Activated CD4-positive, alpha-beta memory T cell treated with anti-CD3 and anti-CD28 coated beads for 36 hours (primary cell): ENCODE measurements around the gene WDCP. TPM values are rescaled to one million over a fixed set of nuclear protein-coding genes. Genes with fewer than 3 reads are reported as not detected.

Source experiments
- CTCF ChIA-PET: fragments of 350-600 bp; sonication (Branson Sonifier 250); formaldehyde crosslinking; loops from one replicate; lab custom pipeline; 2021; ENCODE audit warnings: antibody characterized with exemption, inconsistent platforms; lab: Charles Lee
- POLR2A ChIA-PET: fragments of 350-600 bp; sonication (Branson Sonifier 250); formaldehyde crosslinking; loops from one replicate; lab custom pipeline; 2021; ENCODE audit warnings: antibody characterized with exemption; lab: Charles Lee
- DNase-seq: peaks from one replicate; pipeline ENCODE4 v3.0.0-alpha.2; 2020
- H3K27ac Mint-ChIP-seq: one replicate; pipeline ENCODE4 v1.8.0; 2021; ENCODE audit warnings: mixed read lengths
- H3K27me3 Mint-ChIP-seq: one replicate; pipeline ENCODE4 v1.8.0; 2021; ENCODE audit warnings: mixed read lengths
- H3K36me3 Mint-ChIP-seq: one replicate; pipeline ENCODE4 v1.8.0; 2021; ENCODE audit warnings: mixed read lengths
- H3K4me1 Mint-ChIP-seq: one replicate; pipeline ENCODE4 v1.8.0; 2021; ENCODE audit warnings: low read depth, mixed read lengths
- H3K4me3 Mint-ChIP-seq: one replicate; pipeline ENCODE4 v1.8.0; 2021; ENCODE audit warnings: mild to moderate bottlenecking, mixed read lengths
- H3K9me3 Mint-ChIP-seq: one replicate; pipeline ENCODE4 v1.8.0; 2021; ENCODE audit warnings: mixed read lengths
- intact Hi-C: fragments of 100-400 bp; cut with micrococcal nuclease; formaldehyde crosslinking; loops from one replicate; pipeline ENCODE4 v1.15.1; 2023
- total RNA-seq, 2 experiments: library from RNA; stranded (reverse); gene quantifications; one replicate each; pipeline ENCODE4 v1.2.3, GENCODE V29; 2021

Gene WDCP
- total RNA-seq, 2 experiments from 2014 or later: 18.4 to 21.2 TPM

DNA sequence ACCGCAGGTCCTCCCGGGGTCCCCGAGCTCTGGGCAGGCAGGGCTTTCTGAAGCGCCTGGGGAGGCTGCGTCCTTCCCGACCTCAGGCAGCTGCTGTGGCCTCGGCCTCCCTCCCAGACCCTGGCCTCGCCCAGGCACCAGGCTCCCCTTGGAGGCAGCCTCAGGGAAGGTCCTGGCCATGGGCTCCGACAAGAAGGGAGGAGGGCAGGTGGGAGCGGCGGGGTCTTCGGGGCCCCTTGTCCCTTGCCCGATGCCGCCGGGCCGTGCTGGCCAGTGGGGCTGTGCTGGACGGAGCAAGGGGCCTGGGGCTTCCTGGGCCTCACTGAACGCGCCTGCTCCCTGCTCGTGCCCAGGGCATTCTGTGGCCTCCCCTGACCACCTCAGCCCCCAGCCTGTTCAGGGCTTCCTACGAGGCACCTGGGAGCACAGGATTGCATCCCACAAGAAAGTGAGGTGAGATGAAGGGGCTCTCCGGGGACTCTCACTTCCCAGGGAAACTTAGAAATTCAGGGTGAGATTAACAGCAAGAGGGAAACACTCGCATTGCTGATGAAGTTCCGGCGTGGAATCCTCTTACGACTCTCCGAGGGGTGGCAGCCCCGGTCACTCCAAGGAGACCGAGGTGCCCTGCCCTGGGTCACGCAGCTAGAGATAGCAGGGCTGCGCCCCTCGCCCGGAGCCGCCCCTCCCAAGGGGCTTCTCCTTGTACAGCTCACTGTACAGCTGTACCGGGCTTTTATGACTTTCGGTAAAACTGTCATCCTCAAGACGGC lies 36.5 kb downstream of the WDCP start:
- DNase-seq: no peak

GRCh38 chr2:24009680-24010476 lies 37.3 kb downstream of the WDCP start, which contains the start of gene MFSD2B:
TSS of gene MFSD2B (plus strand) at chr2:24010085. CDS start at chr2:24010097, 12 bp downstream.
- no peaks in the 10 kb centered on the region for H3K36me3 Mint-ChIP-seq
- H3K9me3 Mint-ChIP-seq: no peaks in the 10 kb centered on the region
- H3K4me3 Mint-ChIP-seq: no peak within 1 kb of the TSS
- H3K4me1 Mint-ChIP-seq: no peaks in the 10 kb centered on the region
- H3K27me3 Mint-ChIP-seq: peaks cover 29% of the 10 kb centered on the region
- no peak within 1 kb of the TSS for H3K27ac Mint-ChIP-seq
- intact Hi-C loops: no loop called here
- no peak for DNase-seq
- CTCF ChIA-PET: no interaction called here
- POLR2A ChIA-PET: no interaction called here

More for the DNA sequence above, 36.5 kb downstream of the WDCP start:
- ChIA-PET POLR2A (no interaction called here), CTCF (interaction anchor here (1.0 kb wide), 1 partner anchor 73 kb away, joined by 3 read pairs; no protein-coding TSS in a partner anchor)
- Mint-ChIP-seq H3K27ac (no peak overlapping the region), H3K36me3 (no peaks in the 10 kb centered on the region), H3K4me3 (no peak overlapping the region), H3K27me3 (peaks cover 29% of the 10 kb centered on the region), H3K9me3 (no peaks in the 10 kb centered on the region), H3K4me1 (no peaks in the 10 kb centered on the region)
- intact Hi-C loops: no loop called here

- peaks cover 29% of the 10 kb centered on the region for H3K27me3 Mint-ChIP-seq
- ChIA-PET POLR2A (no interaction called here), CTCF (no interaction called here)
- no peak overlapping the region for H3K27ac Mint-ChIP-seq
- intact Hi-C loops: no loop called here
- no peaks in the 10 kb centered on the region for H3K9me3 Mint-ChIP-seq
- no peaks in the 10 kb centered on the region for H3K36me3 Mint-ChIP-seq
- no peaks in the 10 kb centered on the region for H3K4me1 Mint-ChIP-seq
- DNase-seq: no peak
- H3K4me3 Mint-ChIP-seq: no peak overlapping the region
These were observed 37.9 kb downstream of the WDCP start for GRCh38 chr2:24009367-24009679.

- intact Hi-C loops: no loop called here
- POLR2A ChIA-PET: no interaction called here
- H3K4me3 Mint-ChIP-seq: no peak overlapping the region
- H3K27me3 Mint-ChIP-seq: peaks cover 29% of the 10 kb centered on the region
- H3K36me3 Mint-ChIP-seq: no peaks in the 10 kb centered on the region
- DNase-seq: no peak
- CTCF ChIA-PET: no interaction called here
- no peaks in the 10 kb centered on the region for H3K4me1 Mint-ChIP-seq
- H3K27ac Mint-ChIP-seq: no peak overlapping the region
- H3K9me3 Mint-ChIP-seq: no peaks in the 10 kb centered on the region
These were observed 38.4 kb downstream of the WDCP start for GRCh38 chr2:24008672-24009366.

GRCh38 chr2:24007693-24008092 lies 39.5 kb downstream of the WDCP start:
- POLR2A ChIA-PET: interaction anchor here (1.2 kb wide), 1 partner anchor 81 kb away, joined by 4 read pairs; the partner anchor contains the start of gene ATAD2B
- Mint-ChIP-seq H3K4me3 (no peak overlapping the region), H3K9me3 (no peaks in the 10 kb centered on the region), H3K4me1 (no peaks in the 10 kb centered on the region), H3K27me3 (peaks cover 28% of the 10 kb centered on the region), H3K27ac (no peak overlapping the region), H3K36me3 (no peaks in the 10 kb centered on the region)
- CTCF ChIA-PET: interaction anchor here (1.1 kb wide), 1 partner anchor 183 kb away, joined by 3 read pairs; no protein-coding TSS in a partner anchor
- no peak for DNase-seq
- intact Hi-C loops: no loop called here

DNA sequence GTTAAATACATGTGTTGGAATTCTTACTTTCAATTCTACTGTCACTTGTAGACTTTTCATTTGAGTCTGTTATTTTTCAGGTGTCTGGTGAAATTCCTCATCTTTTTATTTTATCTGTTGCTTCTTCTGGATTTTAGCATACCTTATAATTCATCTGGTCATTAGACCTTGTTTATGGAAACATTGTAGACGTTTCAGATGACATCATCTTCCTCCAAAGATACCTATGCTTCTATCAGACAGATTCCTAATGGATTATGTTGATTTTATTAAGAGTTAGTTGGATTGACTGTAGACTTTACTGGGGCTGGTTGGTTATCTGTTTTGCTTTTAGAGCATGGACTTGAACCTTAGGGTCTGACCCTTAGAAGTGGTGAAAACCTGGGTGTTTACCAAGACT lies 52.6 kb downstream of the WDCP start:
- CTCF ChIA-PET: interaction anchor here (0.6 to 1.0 kb wide), 2 partner anchors 68 to 175 kb away, joined by 3 to 4 read pairs; partner anchors contain the start of gene ATAD2B
- no peak for DNase-seq
- Mint-ChIP-seq H3K27ac (no peak overlapping the region), H3K4me1 (no peaks in the 10 kb centered on the region), H3K4me3 (no peak overlapping the region), H3K9me3 (no peaks in the 10 kb centered on the region), H3K27me3 (no peaks in the 10 kb centered on the region), H3K36me3 (peaks cover 1% of the 10 kb centered on the region)
- POLR2A ChIA-PET: no interaction called here
- intact Hi-C loops: no loop called here

- Mint-ChIP-seq H3K27ac (no peak overlapping the region), H3K27me3 (no peaks in the 10 kb centered on the region), H3K36me3 (peaks cover 1% of the 10 kb centered on the region), H3K4me1 (no peaks in the 10 kb centered on the region), H3K9me3 (no peaks in the 10 kb centered on the region), H3K4me3 (no peak overlapping the region)
- CTCF ChIA-PET: interaction anchor here (0.5 to 1.0 kb wide), 3 partner anchors 67 to 174 kb away, joined by 3 to 4 read pairs (median 3); partner anchors contain the start of gene ATAD2B
- intact Hi-C loops: no loop called here
- POLR2A ChIA-PET: no interaction called here
- no peak for DNase-seq
These were observed 53.4 kb downstream of the WDCP start for GRCh38 chr2:23993736-23994269.

DNA sequence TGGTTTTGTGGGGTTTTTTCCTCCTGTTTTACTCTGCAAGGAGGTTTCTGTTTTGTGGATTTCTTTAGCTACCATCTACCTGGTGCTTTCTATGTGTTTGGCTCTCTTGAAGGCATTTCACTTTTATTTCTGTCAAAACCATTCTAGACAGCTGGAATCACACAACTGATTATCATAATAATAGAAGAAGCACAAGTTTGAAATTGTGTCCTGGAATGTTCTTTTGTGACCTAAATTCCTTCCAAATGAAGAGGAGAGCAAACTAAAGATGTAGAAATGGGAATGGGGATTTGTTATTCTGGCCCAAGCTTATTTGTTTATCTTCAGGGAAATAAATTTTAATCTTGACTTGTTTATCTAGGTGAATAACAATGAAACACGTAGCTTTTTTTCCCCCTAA lies 54.3 kb downstream of the WDCP start:
- Mint-ChIP-seq H3K4me1 (no peaks in the 10 kb centered on the region), H3K9me3 (no peaks in the 10 kb centered on the region), H3K4me3 (no peak overlapping the region), H3K27ac (no peak overlapping the region), H3K27me3 (no peaks in the 10 kb centered on the region), H3K36me3 (no peaks in the 10 kb centered on the region)
- intact Hi-C loops: no loop called here
- ChIA-PET POLR2A (no interaction called here), CTCF (interaction anchor here (0.5 kb wide), 1 partner anchor 76 kb away, joined by 3 read pairs; no protein-coding TSS in a partner anchor)
- DNase-seq: no peak

GRCh38 chr2:23988371-23988770 lies 58.8 kb downstream of the WDCP start:
- Mint-ChIP-seq H3K27ac (no peak overlapping the region), H3K27me3 (no peaks in the 10 kb centered on the region), H3K4me3 (no peak overlapping the region), H3K4me1 (no peaks in the 10 kb centered on the region), H3K36me3 (no peaks in the 10 kb centered on the region), H3K9me3 (no peaks in the 10 kb centered on the region)
- CTCF ChIA-PET: interaction anchor here (1.6 kb wide), 1 partner anchor 96 kb away, joined by 4 read pairs; the partner anchor contains the start of gene TP53I3
- POLR2A ChIA-PET: no interaction called here
- DNase-seq: no peak
- intact Hi-C loops: loop anchor here (1.0 kb wide), 1 partner anchor 96 kb away; the partner anchor contains the start of gene TP53I3
